Suppressor macrophage treated with lipopolysaccharide for 1 hour (primary cell): ENCODE measurements around the gene CYBB.
A peak's percentile ranks its signal among the peaks of the same experiment; 100 is the strongest.

Source experiments
- DNase-seq, 3 donors: peaks; one replicate each; pipeline ENCODE4 v3.0.0-alpha.2; 2020 to 2022

The CYBB gene

GRCh38 chrX:37846141-37846540, 66.3 kb downstream of the CYBB start:
- peak in 1 of 3 donors; percentile 28 for DNase-seq

- DNase-seq, result no peak
These were observed 66.7 kb downstream of the CYBB start for GRCh38 chrX:37846558-37846933.

GRCh38 chrX:37846934-37847732, 67.3 kb downstream of the CYBB start, which contains the start of gene DYNLT3:
Gene DYNLT3 (minus strand): TSS chrX:37847571. CDS start chrX:37847510, 61 bp downstream.
- DNase-seq, result peak; percentile 82 to 90 (median 84)

DNA sequence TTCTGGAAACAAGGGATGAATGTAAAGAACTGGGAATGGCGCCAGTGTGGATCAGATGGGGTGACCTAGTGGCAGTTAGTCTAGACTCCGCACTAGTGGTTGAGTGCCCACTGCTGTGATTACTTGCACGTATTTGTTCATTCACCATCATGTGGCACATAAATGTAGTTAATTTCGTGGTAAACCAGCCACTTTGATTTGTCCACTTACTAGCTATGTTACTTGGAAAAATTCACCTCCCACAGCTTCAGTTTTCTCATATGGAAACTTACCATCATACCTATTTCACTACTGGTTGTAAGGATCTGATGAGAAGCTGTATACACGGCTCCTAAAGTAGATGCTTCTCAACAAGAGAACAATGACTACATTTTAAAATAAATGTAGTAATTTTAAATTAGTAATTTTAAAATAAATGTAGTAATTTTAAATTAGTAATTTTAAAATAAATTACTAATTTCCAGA, 67.9 kb downstream of the CYBB start:
- DNase-seq, result no peak

DNA sequence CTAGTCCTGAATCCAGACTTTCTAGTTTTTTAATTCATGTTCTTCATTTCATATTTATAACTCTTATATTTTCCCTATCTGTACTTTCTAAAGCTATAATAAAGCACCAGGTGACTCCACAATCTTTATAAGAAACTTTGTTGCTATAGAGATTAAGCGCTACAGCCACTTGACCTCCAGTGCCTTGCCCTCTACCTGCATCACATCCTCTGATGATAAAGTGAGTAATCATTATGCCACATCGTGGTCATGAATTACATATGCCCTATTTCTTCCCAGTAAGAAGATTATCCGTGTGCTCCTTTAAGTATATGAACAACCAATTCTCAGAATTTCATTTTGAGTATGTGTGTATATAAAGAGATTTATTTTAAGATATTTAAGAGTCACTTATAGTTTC, 74.3 kb downstream of the CYBB start:
- no peak for DNase-seq

GRCh38 chrX:37854748-37855147, 74.9 kb downstream of the CYBB start:
- DNase-seq, result no peak

DNA sequence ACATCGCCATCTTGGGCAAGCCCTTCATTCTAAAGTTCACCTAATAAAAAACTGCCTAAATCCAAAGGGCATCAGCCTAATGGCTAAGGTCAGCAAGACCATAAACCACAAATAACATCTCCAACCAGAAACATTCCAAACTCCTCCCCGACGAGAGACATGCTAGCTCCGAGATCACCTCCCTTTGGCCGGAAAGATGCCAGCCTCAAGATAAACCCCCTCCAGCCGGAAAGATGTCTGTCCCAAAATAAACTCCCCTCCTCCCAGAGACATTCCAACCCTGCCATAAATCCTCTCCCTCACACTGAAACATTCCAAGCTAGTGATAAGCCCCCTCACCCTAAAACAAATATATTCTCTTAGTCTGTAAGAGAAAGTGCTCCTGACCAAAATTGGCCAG, 80.9 kb downstream of the CYBB start:
- no peak for DNase-seq

GRCh38 chrX:37862851-37863250, 83.0 kb downstream of the CYBB start:
- DNase-seq, result no peak
